Measurements from ENCODE around the gene ATP2A2.

DNA sequence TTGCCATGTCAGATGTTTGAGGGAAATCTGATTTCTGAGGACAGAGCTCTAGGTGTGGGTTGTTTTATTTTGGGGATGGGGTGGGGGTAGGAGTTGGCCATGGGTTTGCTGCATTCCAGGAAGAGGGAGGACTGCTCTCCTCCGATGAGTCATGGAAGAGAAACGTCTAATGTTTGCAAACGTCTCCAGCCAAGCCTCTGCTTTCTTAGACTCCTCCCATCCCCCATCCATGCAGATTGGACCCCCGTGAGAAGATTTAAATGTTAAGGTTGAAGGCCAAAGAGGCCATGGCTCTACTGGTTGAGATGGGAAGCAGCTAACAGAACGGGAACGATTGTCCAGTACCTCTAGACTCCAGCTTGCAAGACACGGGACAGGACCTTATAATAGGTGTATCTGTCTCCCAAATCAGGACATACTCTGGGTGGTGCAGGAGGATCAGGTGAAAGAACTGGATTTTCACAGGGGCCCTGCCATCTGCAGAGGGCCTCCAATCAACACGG, 11.4 kb upstream of the ATP2A2 start:
- TF ChIP-seq POLR2AphosphoS5 (IDR thresholded peaks at IDR 0.05): peak; percentile 55
- no peak for TF ChIP-seq EP300 (IDR thresholded peaks at IDR 0.05)
